HFFc6 (cell line): ENCODE data around the gene TGFBR1. TPM values are rescaled to one million over a fixed set of nuclear protein-coding genes. Genes with fewer than 3 reads are reported as not detected.

Experiments
- DNase-seq: peaks from one replicate; pipeline ENCODE4 v3.0.0-alpha.2; 2018
- H3K27ac Mint-ChIP-seq: 2 replicates; pipeline ENCODE4 v1.8.0; 2020; ENCODE audit warnings: mild to moderate bottlenecking, mixed read lengths
- H3K27me3 Mint-ChIP-seq: 2 replicates; pipeline ENCODE4 v1.8.0; 2021; ENCODE audit warnings: mild to moderate bottlenecking, moderate library complexity, mixed read lengths; ENCODE audit not compliant: insufficient read depth
- H3K36me3 Mint-ChIP-seq: 2 replicates; pipeline ENCODE4 v1.8.0; 2021; ENCODE audit warnings: low read depth, mixed read lengths
- H3K4me1 Mint-ChIP-seq: 2 replicates; pipeline ENCODE4 v1.8.0; 2020; ENCODE audit warnings: low read depth, mixed read lengths
- H3K4me3 Mint-ChIP-seq: 2 replicates; pipeline ENCODE4 v1.8.0; 2020; ENCODE audit warnings: mild to moderate bottlenecking, moderate library complexity, mixed read lengths
- H3K9me3 Mint-ChIP-seq: 2 replicates; pipeline ENCODE4 v1.8.0; 2020; ENCODE audit warnings: mild to moderate bottlenecking, mixed read lengths
- total RNA-seq, 6 experiments: library from RNA; stranded (reverse); fragmentation: NEBNext Ultra II Directional; extraction: Animal tissue kit (Norgen Biotek cat#: 25700); gene quantifications; 2 replicates in 1 of 6; 3 replicates in 5 of 6; pipeline ENCODE4 v1.2.3, GENCODE V29; 2021
- TF ChIP-seq, protein P1 (sequence below): fragments of 200-600 bp; sonication (generic); IDR thresholded peaks from 2 replicates; pipeline ENCODE4 v1.5.0; 2021; ENCODE audit warnings: antibody characterized with exemption, mild to moderate bottlenecking

TGFBR1 gene
- total RNA-seq, 6 experiments from 2014 or later: 28.8 to 39.1 (median 32.7) TPM

DNA sequence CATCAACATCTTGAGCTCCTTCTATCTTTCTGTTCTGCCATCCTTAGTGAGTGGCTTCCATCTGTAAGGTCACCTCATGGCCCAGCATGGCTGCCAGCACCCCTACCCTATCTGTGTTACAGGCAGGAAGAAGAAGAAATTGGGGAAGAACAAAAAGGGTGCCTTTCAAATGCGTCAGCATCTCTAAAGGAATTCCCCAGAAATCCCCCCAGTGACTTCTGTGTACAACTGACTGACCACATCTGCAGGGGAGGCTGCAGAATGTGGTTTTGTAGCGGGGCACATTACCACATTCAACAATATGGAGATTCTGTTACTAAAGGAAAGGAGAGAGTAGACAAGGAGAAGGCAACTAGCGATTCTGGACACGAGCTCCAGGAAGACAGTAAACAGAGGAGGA, 76.7 kb downstream of the TGFBR1 start:
- H3K4me3 Mint-ChIP-seq: no peak overlapping the region
- no peak overlapping the region for H3K27ac Mint-ChIP-seq
- H3K27me3 Mint-ChIP-seq: peaks cover 2% of the 10 kb centered on the region
- no peaks in the 10 kb centered on the region for H3K36me3 Mint-ChIP-seq
- no peak for DNase-seq
- TF ChIP-seq, protein P1, sequence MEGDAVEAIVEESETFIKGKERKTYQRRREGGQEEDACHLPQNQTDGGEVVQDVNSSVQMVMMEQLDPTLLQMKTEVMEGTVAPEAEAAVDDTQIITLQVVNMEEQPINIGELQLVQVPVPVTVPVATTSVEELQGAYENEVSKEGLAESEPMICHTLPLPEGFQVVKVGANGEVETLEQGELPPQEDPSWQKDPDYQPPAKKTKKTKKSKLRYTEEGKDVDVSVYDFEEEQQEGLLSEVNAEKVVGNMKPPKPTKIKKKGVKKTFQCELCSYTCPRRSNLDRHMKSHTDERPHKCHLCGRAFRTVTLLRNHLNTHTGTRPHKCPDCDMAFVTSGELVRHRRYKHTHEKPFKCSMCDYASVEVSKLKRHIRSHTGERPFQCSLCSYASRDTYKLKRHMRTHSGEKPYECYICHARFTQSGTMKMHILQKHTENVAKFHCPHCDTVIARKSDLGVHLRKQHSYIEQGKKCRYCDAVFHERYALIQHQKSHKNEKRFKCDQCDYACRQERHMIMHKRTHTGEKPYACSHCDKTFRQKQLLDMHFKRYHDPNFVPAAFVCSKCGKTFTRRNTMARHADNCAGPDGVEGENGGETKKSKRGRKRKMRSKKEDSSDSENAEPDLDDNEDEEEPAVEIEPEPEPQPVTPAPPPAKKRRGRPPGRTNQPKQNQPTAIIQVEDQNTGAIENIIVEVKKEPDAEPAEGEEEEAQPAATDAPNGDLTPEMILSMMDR: no peak
- peaks cover 24% of the 10 kb centered on the region for H3K4me1 Mint-ChIP-seq
- no peaks in the 10 kb centered on the region for H3K9me3 Mint-ChIP-seq

DNA sequence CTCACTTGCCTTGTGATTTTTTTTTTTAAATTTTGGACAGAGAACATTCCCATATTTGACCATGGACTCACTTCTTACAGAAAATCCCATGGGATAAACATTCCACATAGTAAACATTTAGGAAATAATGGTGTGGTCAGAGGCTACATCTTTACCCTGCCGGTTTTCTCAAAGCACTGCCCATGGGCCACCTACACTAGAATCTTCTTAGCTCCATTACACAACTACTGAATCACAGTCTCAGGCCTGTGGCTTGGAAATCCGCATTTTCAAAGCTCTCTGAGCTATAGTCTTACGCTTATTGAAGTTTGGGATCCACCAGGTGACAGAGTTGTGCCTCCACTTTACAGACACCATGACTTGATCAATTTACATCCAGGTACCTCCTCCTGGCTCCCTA, 77.4 kb downstream of the TGFBR1 start:
- no peaks in the 10 kb centered on the region for H3K9me3 Mint-ChIP-seq
- peaks cover 22% of the 10 kb centered on the region for H3K4me1 Mint-ChIP-seq
- H3K4me3 Mint-ChIP-seq: no peak overlapping the region
- TF ChIP-seq, protein P1: no peak
- no peak overlapping the region for H3K27ac Mint-ChIP-seq
- no peaks in the 10 kb centered on the region for H3K36me3 Mint-ChIP-seq
- peaks cover 5% of the 10 kb centered on the region for H3K27me3 Mint-ChIP-seq
- no peak for DNase-seq

DNA sequence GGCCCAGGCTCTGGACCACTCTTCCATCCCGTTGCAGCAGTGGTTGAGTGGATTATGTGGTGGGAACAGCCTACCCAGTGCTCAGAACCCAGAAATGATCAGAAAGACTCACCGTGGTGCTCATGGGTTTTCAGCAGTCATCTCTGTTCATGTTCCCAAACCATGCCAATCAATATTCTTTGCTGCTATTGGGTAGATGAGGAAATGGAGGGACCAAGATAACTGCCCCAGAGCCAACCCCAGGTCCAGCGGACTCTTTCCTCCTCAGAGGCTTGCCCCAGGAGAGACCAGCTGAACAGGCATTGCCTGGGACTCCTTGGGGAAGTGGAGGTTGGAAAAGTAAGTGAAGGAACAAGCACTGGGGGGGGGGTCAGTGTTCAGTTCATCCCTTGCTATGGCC, 78.7 kb downstream of the TGFBR1 start:
- TF ChIP-seq, protein P1: no peak
- DNase-seq: no peak
- Mint-ChIP-seq H3K4me1 (peaks cover 22% of the 10 kb centered on the region), H3K27ac (no peak overlapping the region), H3K27me3 (peaks cover 13% of the 10 kb centered on the region), H3K36me3 (no peaks in the 10 kb centered on the region), H3K9me3 (no peaks in the 10 kb centered on the region), H3K4me3 (no peak overlapping the region)

DNA sequence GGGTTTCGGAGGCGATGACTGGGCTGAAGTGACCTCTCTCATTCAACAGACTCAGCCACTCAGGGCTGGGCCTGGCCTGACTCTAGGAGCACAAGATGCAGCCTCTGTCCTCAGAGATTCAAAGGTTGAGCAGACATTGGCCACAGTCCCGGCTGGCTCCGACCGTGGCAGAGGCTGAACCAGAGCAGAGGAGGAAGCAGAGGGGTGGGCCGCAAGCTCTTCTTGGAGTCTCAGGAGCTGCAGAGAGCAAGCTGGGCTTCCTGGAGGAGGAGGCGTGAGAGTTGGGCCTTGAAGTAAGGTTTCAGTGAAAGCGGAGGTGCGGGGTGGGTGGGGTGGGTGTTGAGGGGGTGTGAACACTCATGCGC, 79.2 kb downstream of the TGFBR1 start:
- H3K27ac Mint-ChIP-seq: no peak overlapping the region
- H3K4me1 Mint-ChIP-seq: peaks cover 22% of the 10 kb centered on the region
- no peak for DNase-seq
- H3K27me3 Mint-ChIP-seq: peaks cover 17% of the 10 kb centered on the region
- H3K36me3 Mint-ChIP-seq: no peaks in the 10 kb centered on the region
- H3K4me3 Mint-ChIP-seq: no peak overlapping the region
- no peaks in the 10 kb centered on the region for H3K9me3 Mint-ChIP-seq
- TF ChIP-seq, protein P1: no peak

DNA sequence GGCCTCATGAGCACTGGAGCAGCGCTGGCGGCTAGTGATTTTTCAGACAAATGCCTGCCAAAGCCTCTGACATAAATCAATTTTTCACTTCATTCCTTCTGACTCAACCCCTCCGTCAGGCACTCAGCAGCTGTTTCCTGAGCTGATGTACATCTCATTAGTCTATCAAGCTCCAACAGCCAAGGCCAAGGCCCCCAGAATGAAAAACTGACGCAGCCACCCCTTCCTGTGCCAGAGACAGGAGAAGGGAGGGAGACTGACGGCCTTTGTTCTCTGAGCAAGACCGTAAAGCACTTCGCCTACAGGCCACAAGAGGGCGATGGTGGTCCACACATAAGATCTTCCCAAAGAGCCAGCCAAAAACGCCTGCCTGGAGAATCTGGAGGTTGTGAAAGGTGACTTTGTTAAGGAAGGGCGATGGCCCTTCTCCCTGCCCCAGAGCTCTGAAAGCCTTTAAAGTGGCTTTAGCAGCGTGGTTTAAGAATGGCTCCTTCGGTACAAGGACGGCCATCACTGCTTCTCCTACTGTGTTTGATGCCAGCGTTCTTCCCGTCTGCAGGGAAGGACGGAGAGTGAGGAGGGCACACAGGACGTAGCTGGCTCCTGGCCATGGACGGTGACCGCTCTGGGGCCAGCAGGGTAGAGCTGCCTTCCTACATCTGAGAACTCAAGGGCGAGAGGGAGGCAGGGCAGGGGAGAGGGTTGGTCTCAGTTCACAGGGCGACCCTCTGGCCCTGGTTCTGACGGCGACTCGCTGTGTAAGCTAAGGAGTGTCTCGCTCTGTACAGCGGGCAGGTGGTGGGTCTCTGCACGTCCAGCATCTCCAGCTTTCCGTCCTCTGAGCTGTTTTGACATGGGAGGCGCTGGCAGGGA, 79.8 kb downstream of the TGFBR1 start:
- H3K36me3 Mint-ChIP-seq: no peaks in the 10 kb centered on the region
- DNase-seq: peak; percentile 76
- H3K4me1 Mint-ChIP-seq: peaks cover 22% of the 10 kb centered on the region
- H3K4me3 Mint-ChIP-seq: peak overlapping the region; percentile 52; the same call in 1 of the 2 replicates
- TF ChIP-seq, protein P1: peak; percentile 95
- no peaks in the 10 kb centered on the region for H3K9me3 Mint-ChIP-seq
- H3K27ac Mint-ChIP-seq: no peak overlapping the region
- H3K27me3 Mint-ChIP-seq: peaks cover 23% of the 10 kb centered on the region
